Endometrial microvascular endothelial cells (primary cell): Measurements from ENCODE around the gene AMZ1. TPM values are rescaled to one million over a fixed set of nuclear protein-coding genes. Genes with fewer than 3 reads are reported as not detected.
"Not testable (repeated sequence)": the region's sequence is repeated elsewhere in the genome, so short reads cannot be mapped to it uniquely, and the experiment has no call there.

Experiments used
- in situ Hi-C: cut with HindIII; loops from 2 replicates; pipeline ENCODE4 v1.10.0; 2017; ENCODE audit warnings: low sequenced_read_pairs, low pct_unique_long_range_greater_than_20kb; ENCODE audit errors: inconsistent ontology term
- total RNA-seq: library from RNA; depleted of rRNA; stranded (reverse); fragments of >200 nt; gene quantifications from one replicate; pipeline ENCODE4 v1.2.3, GENCODE V29; 2015; ENCODE audit errors: inconsistent ontology term

The AMZ1 gene
- total RNA-seq, 1 donor from 2014 or later = not detected

GRCh38 chr7:2732388-2732787 is 44.4 kb downstream of the AMZ1 start:
- in situ Hi-C loops = no loop called here

- in situ Hi-C loops = no loop called here
Observed at GRCh38 chr7:2732959-2733584, 45.1 kb downstream of the AMZ1 start.

- in situ Hi-C loops = no loop called here
Observed at GRCh38 chr7:2734084-2734686, 46.2 kb downstream of the AMZ1 start.

GRCh38 chr7:2734751-2735571 is 47.0 kb downstream of the AMZ1 start:
- in situ Hi-C loops = no loop called here

- in situ Hi-C loops = no loop called here
Observed at GRCh38 chr7:2735744-2736143, 47.7 kb downstream of the AMZ1 start.

GRCh38 chr7:2736411-2736914 is 48.5 kb downstream of the AMZ1 start:
- in situ Hi-C loops = no loop called here

- in situ Hi-C loops = not testable (repeated sequence)
Observed at GRCh38 chr7:2737005-2737743, 49.2 kb downstream of the AMZ1 start.

- in situ Hi-C loops = no loop called here
Observed at GRCh38 chr7:2737771-2738540, 50.0 kb downstream of the AMZ1 start.

- in situ Hi-C loops = no loop called here
Observed at GRCh38 chr7:2738766-2739549, 51.0 kb downstream of the AMZ1 start.

GRCh38 chr7:2743523-2744185 is 55.7 kb downstream of the AMZ1 start:
- in situ Hi-C loops = not testable (repeated sequence)

- in situ Hi-C loops = not testable (repeated sequence)
Observed at GRCh38 chr7:2748684-2749083, 60.7 kb downstream of the AMZ1 start.

- in situ Hi-C loops = no loop called here
Observed at GRCh38 chr7:2750004-2750407, 62.0 kb downstream of the AMZ1 start.

GRCh38 chr7:2751086-2751485 is 63.1 kb downstream of the AMZ1 start:
- in situ Hi-C loops = no loop called here

- in situ Hi-C loops = no loop called here
Observed at GRCh38 chr7:2753148-2753547, 65.1 kb downstream of the AMZ1 start.

- in situ Hi-C loops = no loop called here
Observed at GRCh38 chr7:2754086-2754485, 66.1 kb downstream of the AMZ1 start.

- in situ Hi-C loops = no loop called here
Observed at GRCh38 chr7:2754912-2755311, 66.9 kb downstream of the AMZ1 start.

GRCh38 chr7:2755531-2755930 is 67.5 kb downstream of the AMZ1 start:
- in situ Hi-C loops = no loop called here
